GM13976 (cell line): ENCODE measurements around the gene SEBOX.

ENCODE experiments used
- DNase-seq: peaks from one replicate; pipeline ENCODE4 v3.0.0; 2012; ENCODE audit warnings: low spot score
- CTCF ChIP-seq: IDR thresholded peaks from 2 replicates; pipeline ENCODE4 v1.5.1; 2012; ENCODE audit warnings: borderline replicate concordance, mild to moderate bottlenecking; ENCODE audit not compliant: insufficient read depth; ENCODE audit errors: extremely low read depth, missing control alignments, control extremely low read depth
- in situ Hi-C: fragments of 300-500 bp; cut with MboI; formaldehyde crosslinking; loops from one replicate; pipeline ENCODE4 v1.12.0; 2022; ENCODE audit warnings: low sequenced_read_pairs, mixed read lengths, inconsistent platforms; ENCODE audit not compliant: unreplicated experiment

Gene SEBOX

GRCh38 chr17:28384281-28385036 is 19.5 kb upstream of the SEBOX start:
- DNase-seq: peak; percentile 85
- no peak for TF ChIP-seq CTCF

GRCh38 chr17:28381141-28381825 is 16.3 kb upstream of the SEBOX start:
- in situ Hi-C loops: no loop called here
- TF ChIP-seq CTCF: peak; percentile 55
- DNase-seq: no peak

More at GRCh38 chr17:28384281-28385036, 19.5 kb upstream of the SEBOX start:
- in situ Hi-C loops: no loop called here

- in situ Hi-C loops: loop anchor here (10.0 kb wide), 1 partner anchor 55 kb away; no protein-coding TSS in a partner anchor
- DNase-seq: no peak
- no peak for TF ChIP-seq CTCF
Observed at GRCh38 chr17:28379814-28380801, 15.1 kb upstream of the SEBOX start.

- in situ Hi-C loops: loop anchor here (10.0 kb wide), 1 partner anchor 62 kb away; no protein-coding TSS in a partner anchor
- DNase-seq: no peak
Observed at GRCh38 chr17:28372945-28373274, 7.9 kb upstream of the SEBOX start.

GRCh38 chr17:28372203-28372944 is 7.4 kb upstream of the SEBOX start:
- no peak for TF ChIP-seq CTCF
- DNase-seq: peak; percentile 63
- in situ Hi-C loops: loop anchor here (10.0 kb wide), 1 partner anchor 62 kb away; no protein-coding TSS in a partner anchor

More at GRCh38 chr17:28372945-28373274, 7.9 kb upstream of the SEBOX start:
- no peak for TF ChIP-seq CTCF
